ENCODE data around the gene TTC12.

Gene TTC12

DNA sequence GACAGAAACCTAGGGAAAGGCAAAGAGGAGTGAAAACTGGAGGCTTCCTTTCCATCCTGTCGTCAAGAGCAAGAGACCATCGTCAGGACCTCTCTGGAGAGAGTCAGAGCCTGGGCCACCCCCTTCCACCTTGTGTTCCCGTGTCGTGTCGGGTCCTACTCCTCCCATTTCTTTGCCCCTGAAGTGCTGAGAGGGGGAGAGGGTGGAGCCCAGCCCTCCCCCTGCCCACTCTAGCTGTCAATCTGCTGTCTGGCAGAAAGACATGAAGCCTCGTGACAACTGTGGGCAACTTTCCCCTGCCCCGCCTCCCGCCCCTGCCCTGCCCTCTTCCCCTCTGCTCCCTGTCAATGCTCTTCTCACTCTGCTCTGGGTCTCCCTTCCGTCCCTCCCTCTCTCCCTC is 93.8 kb downstream of the TTC12 start:
- DNase-seq: no peak

GRCh38 chr11:113408887-113409286 is 94.5 kb downstream of the TTC12 start:
- no peak for DNase-seq

GRCh38 chr11:113409526-113409925 is 95.1 kb downstream of the TTC12 start:
- no peak for DNase-seq

GRCh38 chr11:113410414-113411135 is 96.2 kb downstream of the TTC12 start:
- DNase-seq: no peak

DNA sequence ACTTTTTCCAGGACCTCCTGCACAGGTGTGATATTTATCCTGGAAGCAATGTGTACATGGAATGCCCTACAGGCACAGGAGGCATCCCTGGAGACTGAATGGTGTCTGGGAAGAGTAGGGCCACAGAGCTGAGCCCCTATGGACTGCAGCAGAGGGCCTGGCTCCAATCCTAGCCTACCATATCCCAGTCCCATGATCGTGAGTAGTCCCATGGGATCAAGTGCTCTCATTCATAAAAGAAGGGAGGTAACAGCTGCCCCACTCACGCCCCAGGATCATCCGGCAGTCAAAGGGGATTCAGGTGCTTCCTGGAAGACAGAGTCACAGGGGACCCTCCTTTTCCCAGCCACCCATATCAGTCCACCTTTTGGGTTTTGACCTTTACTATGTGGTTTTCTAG is 97.2 kb downstream of the TTC12 start:
- DNase-seq: no peak

DNA sequence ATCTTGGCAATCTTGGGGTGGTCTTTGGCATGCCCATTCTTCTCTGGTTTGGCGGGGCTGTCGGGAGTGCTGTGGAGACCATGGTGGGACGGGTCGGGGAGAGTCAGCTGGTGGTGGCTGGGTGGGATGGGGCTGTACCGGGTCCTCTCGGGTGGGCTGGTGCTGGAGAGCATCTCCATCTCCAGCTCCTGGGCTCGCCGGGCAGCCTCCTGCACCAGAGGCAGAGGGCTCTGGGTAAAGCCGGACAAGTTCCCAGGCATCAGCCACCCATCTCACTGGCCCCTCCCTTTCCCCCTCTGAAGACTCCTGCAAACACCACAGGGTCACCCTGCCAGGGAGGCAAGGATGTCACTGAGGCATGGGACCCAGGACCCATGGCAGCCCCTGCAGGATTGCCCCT is 98.3 kb downstream of the TTC12 start:
- no peak for DNase-seq

DNA sequence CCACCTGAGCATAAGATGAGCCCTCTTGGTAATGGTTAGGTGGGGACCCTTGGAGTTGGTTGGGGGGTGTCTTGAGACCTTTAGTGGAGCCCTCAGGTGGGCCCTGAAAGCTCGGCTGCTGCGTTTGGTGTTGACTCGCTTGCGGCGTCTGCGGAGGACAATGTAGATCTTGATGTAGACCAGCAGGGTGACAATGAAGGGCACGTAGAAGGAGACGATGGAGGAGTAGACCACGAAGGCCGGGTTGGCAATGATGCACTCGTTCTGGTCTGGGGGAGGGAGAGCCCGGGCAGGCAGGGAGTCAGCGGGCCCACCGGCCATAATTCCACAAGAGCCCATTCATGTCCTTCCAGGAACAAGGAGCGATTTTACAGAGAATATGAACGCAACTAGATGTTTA is 101.0 kb downstream of the TTC12 start:
- DNase-seq: no peak

Data from activated CD4-positive, CD25-positive, alpha-beta regulatory T cell (primary cell).